ENCODE results near the gene MSANTD3.

GRCh38 chr9:100431886-100432285, 4.9 kb downstream of the MSANTD3 start:
- TF ChIP-seq JUND (IDR thresholded peaks at IDR 0.05) (no peak), RAD21 (IDR thresholded peaks at IDR 0.05) (no peak), YY1 (IDR thresholded peaks at IDR 0.05) (no peak), MAX (IDR thresholded peaks at IDR 0.05) (no peak), CTCF (IDR thresholded peaks at IDR 0.05; ENCODE audit: low read depth, low read length, missing input control) (no peak), REST (IDR thresholded peaks at IDR 0.05) (no peak), ZBTB33 (IDR thresholded peaks at IDR 0.05) (no peak)
